GM19043 (cell line): ENCODE measurements around the gene FBXO17.
"Not testable (repeated sequence)": the region's sequence is repeated elsewhere in the genome, so short reads cannot be mapped to it uniquely, and the experiment has no call there.

Experiments
- ATAC-seq: cut with Tn5 transposase; IDR thresholded peaks from one replicate; pipeline ENCODE4 v1.9.1; 2021; ENCODE audit warnings: low read depth; ENCODE audit not compliant: unreplicated experiment

FBXO17 gene

DNA sequence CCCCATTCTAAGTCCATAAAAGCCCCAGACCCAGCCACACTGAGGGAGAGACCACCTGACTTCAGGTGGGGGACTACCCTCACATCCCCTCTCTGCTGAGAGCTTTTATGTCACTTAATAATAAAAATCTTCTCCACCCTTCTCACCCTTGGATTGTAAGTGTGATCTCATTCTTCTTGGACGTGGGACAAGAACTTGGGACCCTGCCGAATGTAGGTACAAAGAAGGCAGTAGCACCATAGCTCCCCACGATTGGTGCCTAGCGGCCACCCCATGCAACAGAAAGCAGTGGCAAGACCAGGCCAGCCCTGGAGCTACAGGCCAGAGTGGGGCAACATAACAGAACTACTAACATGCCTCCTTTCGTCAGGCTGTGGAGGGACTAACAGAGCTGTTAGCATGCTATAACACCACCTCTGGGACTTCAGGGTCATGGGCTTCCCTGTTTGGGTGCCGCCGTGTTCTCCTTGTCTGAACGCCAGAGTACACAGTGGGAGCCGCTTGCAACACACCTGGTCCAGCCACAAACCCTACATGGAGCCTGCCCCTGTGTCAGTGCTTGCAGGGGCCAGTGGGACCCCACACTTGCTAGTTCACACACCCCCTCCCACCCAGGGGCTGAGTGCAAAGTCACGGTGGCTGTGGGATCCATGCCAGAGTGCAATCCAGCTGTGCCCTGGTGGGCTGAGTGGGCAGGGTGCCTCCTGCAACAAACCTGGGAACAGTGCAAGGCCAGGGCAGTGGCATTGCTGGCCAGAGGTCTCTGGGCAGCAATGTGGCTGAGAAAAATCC, 5.2 kb upstream of the FBXO17 start:
- ATAC-seq = no peak

DNA sequence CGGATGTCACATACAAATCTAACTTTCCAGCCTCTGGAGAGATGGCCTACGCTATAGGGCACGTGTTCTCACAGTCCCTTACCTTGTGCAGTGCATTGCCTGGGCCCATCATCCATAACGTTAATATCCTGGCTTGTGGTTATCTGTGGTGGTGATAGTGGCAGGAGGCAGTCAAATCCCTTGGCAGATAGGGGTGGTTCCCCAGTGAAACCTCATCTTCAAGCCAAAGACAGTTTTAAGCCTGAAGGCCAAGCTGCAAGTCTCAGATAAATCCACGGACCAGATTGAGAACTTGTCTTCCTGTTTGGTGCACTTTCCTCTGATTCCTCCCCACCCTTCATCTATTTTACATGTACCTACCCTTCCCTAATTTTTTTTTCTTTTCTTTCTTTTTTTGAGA, 4.3 kb upstream of the FBXO17 start:
- ATAC-seq = no peak

DNA sequence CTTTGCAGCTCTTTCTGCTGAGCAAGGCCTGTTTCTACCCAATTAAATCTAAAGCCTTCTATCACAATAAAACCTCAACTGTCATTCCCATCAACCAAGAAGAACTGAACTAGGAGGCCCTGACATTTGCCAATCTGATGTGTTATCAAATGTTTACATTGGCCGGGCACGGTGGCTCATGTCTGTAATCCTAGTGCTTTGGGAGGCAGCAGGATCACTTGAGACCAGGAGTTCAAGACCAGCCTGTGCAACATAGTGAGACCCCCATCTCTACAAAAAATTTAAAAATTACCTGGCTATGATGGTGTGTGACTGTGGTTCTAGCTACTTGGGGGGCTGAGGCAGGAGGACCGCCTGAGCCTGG, 2.8 kb upstream of the FBXO17 start:
- no peak for ATAC-seq

DNA sequence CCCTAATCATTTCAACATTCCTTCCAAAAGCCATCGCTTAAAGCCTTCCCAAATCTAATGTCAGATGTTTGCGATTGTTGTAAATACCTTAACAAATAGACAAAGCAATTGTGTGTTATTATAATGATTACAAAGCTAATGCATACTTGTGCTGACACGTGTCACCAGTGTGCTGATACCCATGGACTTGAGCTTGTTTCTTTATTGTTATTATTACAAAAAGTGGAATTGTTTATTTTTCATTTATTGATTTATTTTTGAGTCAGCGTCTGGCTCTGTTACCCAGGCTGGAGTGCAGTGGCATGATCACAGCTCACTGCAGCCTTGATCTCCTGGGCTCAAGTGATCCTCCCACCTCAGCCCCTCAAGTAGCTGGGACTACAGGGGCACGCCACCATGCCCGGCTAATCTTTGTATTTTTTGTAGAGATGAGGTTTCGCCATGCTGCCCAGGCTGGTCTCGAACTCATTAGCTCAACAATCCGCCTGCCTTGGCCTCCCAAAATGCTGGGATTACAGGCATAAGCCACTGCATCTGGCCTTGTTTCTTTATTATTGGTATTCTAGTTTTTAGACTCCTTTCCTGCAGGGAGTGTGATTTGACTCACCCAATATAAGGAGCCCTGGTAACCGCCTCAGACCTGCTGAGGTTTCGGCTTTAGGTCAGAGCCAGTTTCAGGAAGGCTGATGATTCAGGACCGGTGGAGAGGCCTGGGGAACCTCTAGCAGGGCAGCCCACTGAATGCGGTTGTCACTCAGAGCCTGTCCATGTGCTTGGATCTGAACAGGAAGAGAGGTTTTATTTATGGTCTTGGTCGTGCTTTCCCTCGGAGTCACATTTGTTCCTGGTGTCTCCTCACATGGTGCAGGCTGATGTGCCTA, 2.1 kb upstream of the FBXO17 start:
- ATAC-seq = no peak

- no peak for ATAC-seq
Measured at GRCh38 chr19:38975861-38976271, 324 bp upstream of the FBXO17 start.

DNA sequence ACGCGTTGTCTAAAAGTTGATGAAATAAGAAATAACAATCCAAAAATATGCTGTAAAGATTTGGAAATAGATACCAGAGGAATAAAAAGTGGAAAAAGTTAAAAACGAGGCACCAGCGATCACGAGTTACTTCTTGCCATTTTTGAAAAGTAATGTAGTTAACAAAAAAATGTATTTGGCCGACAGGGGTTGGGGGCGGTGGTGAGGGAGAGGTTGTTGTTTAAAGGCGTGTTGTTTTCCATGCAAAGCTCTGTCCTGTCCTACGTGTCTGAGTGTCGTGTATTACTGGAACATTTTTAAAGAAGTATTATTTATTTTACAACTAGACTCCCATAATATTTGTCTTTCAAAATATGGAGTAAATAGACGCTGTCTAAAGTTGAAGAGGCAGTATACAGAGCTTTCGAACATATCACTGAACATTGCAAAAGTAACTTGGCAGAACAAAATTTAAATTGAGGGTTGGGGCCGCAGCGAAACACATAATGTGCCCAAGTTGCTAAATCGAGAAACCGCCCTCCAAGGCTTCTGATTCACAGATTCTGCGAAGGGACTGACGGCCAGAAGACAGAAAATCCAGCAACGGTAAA, 823 bp downstream of the FBXO17 start:
- no peak for ATAC-seq

DNA sequence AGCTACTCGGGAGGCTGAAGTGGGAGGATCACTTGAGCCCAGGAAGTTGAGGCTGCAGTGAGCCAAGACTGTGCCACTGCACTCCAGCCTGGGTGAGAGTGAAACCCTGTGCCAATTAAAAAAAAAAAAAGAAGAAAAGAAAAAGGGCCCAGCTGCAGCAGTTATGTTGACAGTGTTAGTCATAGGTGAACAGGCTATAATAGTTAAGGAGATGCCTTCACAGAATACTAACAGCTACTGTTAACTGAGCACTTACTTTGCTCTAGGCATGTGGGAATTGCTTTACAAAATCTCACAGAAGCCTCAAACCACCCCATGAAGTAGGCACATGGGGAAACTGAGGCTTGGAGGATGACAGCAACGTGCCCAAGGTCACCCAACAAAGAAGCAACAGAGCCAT, 3.9 kb downstream of the FBXO17 start:
- ATAC-seq = no peak

DNA sequence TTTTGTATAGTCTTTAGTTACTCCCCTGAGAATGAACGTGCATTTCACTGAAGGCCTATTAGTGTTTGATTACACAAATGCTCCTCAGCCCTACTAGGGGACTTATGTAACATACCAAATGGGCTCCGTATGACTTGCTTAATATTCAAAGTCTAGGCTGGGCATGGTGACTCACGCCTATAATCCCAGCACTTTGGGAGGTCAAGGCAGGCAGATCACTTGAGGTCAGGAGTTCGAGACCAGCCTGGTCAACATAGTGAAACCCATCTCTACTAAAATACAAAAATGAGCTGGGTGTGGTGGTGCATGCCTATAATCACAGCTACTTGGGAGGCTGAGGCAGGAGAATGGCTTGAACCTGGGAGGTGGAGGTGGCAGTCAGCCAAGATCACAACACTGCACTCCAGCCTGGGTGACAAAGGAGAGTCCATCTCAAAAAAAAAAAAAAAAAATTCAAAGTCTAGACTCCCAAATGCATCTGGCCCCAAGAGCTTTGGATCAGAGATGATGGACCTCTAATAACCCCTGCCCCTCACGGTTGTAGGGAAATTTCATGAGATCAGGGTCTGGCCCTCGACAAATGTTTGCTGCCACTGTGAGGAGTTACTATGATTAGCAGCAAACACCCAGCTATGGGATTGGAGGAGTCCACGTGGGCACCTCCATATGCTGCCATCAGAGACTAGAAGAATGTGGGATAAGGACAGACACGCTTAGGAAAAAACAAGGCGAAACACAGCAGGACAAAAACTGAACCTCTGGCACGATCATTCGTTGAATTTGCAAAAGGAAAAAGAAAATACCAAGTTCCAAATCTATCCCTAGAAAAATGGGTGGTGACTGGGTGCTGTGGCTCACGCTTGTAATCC, 4.6 kb downstream of the FBXO17 start:
- ATAC-seq = no peak

DNA sequence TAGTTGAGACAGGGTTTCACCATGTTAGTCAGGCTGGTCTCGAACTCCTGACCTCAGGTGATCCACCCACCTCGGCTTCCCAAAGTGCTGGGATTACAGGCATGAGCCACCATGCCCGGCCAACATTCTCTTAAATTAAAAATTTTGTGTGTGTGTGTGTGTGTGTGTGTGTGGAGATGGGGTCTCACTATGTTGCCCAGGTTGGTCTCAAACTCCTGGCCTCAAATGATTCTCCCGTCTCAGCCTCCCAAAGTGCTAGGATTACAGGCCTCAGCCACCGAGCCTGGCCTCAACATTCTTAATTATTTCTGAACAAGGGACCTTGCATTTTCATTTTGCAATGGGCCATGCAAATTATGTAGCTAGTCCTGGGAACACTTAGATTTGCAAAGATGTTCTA, 9.4 kb downstream of the FBXO17 start:
- not testable (repeated sequence) for ATAC-seq

DNA sequence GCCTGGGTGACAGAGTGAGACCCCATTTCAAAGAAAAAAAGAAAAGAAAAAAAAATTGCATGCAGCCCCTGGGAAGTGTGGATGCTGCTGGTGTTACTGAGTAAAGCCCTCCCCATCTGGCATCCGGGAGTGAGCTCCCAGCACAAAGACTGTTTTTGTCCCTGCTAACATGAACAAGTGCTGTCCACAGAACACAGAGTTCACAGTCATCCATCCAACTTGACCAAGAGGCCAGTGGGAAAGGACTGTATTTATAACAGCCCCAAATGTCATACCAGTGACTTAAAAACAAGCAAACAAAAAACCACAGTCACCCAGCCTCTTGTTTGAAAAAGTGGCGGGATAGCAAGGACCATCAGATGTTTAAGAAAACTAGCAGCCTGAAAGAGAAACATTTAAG, 10.8 kb downstream of the FBXO17 start:
- no peak for ATAC-seq

GRCh38 chr19:38959618-38960017, 15.9 kb downstream of the FBXO17 start:
- ATAC-seq = no peak

DNA sequence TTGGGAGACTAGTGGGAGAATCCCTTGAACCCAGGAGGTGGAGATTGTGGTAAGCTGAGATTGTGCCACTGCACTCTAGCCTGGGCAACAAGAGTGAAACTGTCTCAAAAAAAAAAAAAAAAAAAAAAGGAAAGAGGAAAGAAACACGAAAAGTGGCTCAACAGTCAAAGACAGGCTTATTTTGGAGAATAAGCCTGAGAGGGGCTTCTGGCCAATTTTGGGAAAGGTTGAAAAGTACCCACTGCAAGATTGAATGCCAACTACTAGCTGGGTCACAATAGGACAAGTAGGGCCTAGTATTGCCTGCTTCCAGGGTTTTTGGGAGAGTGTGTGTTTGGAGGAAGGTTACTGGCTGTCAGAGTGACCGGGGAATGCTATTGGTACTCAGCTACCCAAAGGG, 17.2 kb downstream of the FBXO17 start:
- no peak for ATAC-seq

GRCh38 chr19:38956264-38956663, 19.3 kb downstream of the FBXO17 start:
- ATAC-seq = no peak

DNA sequence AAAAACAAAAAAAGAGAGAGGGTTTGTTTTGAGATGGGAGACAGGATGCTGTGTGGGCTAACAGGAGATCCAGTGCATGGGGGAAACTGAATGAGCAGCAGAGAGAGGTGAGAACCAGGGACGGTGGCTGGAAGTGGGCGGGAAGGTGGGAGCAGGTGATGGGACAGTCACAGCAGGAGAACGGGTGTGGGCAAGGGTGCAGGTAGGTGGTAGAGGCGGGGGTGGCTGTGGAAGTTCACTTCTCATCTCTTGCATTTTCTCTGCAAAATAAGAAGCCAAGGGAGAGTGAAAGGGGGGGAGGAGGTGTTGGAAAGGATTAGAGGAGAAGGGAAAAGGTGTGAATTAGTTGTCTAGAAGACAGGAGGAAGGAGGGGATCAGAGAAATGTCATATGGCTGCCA, 21.9 kb downstream of the FBXO17 start:
- no peak for ATAC-seq

- no peak for ATAC-seq
Measured at GRCh38 chr19:38952395-38953165, 23.0 kb downstream of the FBXO17 start.

GRCh38 chr19:38951187-38951586, 24.4 kb downstream of the FBXO17 start:
- ATAC-seq = no peak

DNA sequence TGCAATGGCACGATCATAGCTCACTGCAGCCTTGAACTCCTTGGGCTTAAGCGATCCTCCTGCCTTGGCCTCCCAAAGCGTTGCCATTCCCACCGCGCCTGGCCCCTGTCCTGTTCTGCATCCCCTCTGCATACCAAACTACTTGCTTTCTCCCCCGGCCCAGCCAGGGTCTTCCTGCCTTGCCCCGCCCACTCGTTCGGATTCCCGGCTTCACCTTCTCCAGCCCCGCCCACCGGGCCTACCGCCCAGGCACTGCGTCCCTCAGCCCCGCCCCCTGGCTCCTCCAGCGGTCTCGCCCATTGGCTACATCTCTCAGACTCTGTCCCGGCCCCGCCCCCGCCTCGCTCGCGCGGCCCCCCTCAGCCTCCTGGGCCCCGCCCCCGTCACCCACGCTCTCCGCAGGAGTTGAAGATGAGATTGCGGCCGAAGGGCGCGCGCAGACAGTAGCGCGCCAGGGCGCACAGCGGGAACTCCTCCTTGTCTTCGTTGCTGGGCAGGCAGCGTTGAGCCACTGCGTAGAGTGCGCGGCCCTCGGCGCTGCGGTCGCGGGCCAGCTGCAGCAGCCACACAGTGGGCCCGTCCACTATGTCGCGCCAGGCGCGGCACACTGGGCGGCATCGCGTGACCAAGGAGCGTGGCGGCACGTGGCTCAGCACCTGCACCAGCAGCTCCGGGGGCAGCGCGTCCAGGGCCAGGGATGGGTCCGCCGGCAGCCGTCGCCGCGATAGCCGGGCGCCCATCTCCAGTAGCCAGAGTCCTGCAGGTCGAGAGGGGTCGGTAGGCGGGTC, 25.8 kb downstream of the FBXO17 start:
- ATAC-seq = no peak

- ATAC-seq = no peak
Measured at GRCh38 chr19:38946229-38947010, 29.1 kb downstream of the FBXO17 start.
